HepG2 (cell line): ENCODE measurements around the gene ASB5. TPM values are rescaled to one million over a fixed set of nuclear protein-coding genes. Genes with fewer than 3 reads are reported as not detected.

Source experiments
- ATAC-seq: fragments of 200-7000 bp; cut with Tn5 transposase; 3 replicates; pipeline ENCODE4 v1.9.1; 2020; ENCODE audit warnings: mild to moderate bottlenecking, moderate library complexity
- BruUV-seq: library from RNA; stranded (reverse); fragments of 400-500 nt; replicated peaks from 2 replicates; lab custom pipeline; 2021; lab: Mats Ljungman, UMichigan
- CTCF ChIA-PET: fragments of 300-600 bp; formaldehyde crosslinking; extraction: SDS; loops from one replicate; lab custom pipeline; 2021; ENCODE audit warnings: low total read pairs, inconsistent platforms, low intra/inter-chr PET ratio; lab: Yijun Ruan, JAX
- POLR2A ChIA-PET: fragments of 350-600 bp; sonication (Branson Sonifier 250); formaldehyde crosslinking; loops from one replicate; lab custom pipeline; 2020; ENCODE audit warnings: antibody characterized with exemption, inconsistent platforms; lab: Yijun Ruan, JAX
- DNase-seq: peaks from one replicate; pipeline ENCODE4 v3.0.0-alpha.2; 2015; ENCODE audit warnings: low spot score
- FAIRE-seq: peaks from 3 replicates; lab custom pipeline; 2011; peaks lifted over from hg19 to GRCh38; lab: Jason Lieb, UNC
- H2AFZ ChIP-seq: one replicate; pipeline ENCODE4 v1.6.1; 2011; ENCODE audit warnings: low read length, inconsistent platforms
- H3K27ac ChIP-seq: fragments of 300-600 bp; 3 replicates; pipeline ENCODE4 v1.8.0; 2011; ENCODE audit warnings: mixed run types, mild to moderate bottlenecking, mixed read lengths, low read length, inconsistent platforms; ENCODE audit not compliant: insufficient read depth; ENCODE audit errors: extremely low read length
- H3K27me3 ChIP-seq, 2 experiments: fragments of 200-600 bp in 1 of 2; 2 replicates in 1 of 2; 3 replicates in 1 of 2; pipeline versions ENCODE4 v1.6.0 to v1.8.0; 2011; ENCODE audit warnings: low read length in 2 of 2, mild to moderate bottlenecking in 2 of 2, moderate library complexity in 2 of 2, inconsistent platforms in 1 of 2; ENCODE audit not compliant: insufficient read depth in 2 of 2, control insufficient read depth in 1 of 2
- H3K36me3 ChIP-seq, 2 experiments: fragments of 200-600 bp in 1 of 2; replicated peaks in 1 of 2; 2 replicates in 1 of 2; 3 replicates in 1 of 2; pipeline versions ENCODE4 v1.5.1 to v1.8.0; 2011; ENCODE audit warnings: low read length in 2 of 2, inconsistent platforms in 1 of 2; ENCODE audit not compliant: insufficient read depth in 2 of 2, control insufficient read depth in 1 of 2
- H3K4me1 ChIP-seq: 2 replicates; pipeline ENCODE4 v1.5.1; 2012; ENCODE audit warnings: low read length, inconsistent platforms; ENCODE audit not compliant: insufficient read depth
- H3K4me2 ChIP-seq: 2 replicates; pipeline ENCODE4 v1.6.0; 2011; ENCODE audit warnings: low read depth, low read length, inconsistent platforms
- H3K4me3 ChIP-seq, 3 experiments: fragments of 200-600 bp in 1 of 3; sonication (generic), shearing (Covaris generic) in 1 of 3; replicated peaks in 1 of 3; 2 replicates each; pipeline ENCODE4 v1.5.1; 2011 to 2016; ENCODE audit warnings: low read length in 3 of 3, inconsistent platforms in 2 of 3, low read depth in 2 of 3, mild to moderate bottlenecking in 2 of 3, control low read depth in 1 of 3, mixed read lengths in 1 of 3; ENCODE audit not compliant: insufficient read depth in 1 of 3
- H3K79me2 ChIP-seq: one replicate; pipeline ENCODE4 v1.6.1; 2011; ENCODE audit warnings: low read length, inconsistent platforms; ENCODE audit not compliant: insufficient read depth
- H3K9ac ChIP-seq: 2 replicates; pipeline ENCODE4 v1.6.0; 2011; ENCODE audit warnings: mild to moderate bottlenecking, low read depth, low read length, inconsistent platforms; ENCODE audit not compliant: insufficient read depth
- H3K9me3 ChIP-seq: 2 replicates; pipeline ENCODE4 v1.5.1; 2012; ENCODE audit warnings: mild to moderate bottlenecking, low read length
- H4K20me1 ChIP-seq: 2 replicates; pipeline ENCODE4 v1.6.0; 2011; ENCODE audit warnings: inconsistent platforms, mild to moderate bottlenecking, low read length, moderate library complexity; ENCODE audit not compliant: insufficient read depth
- FOXO1 ChIP-seq: sonication (generic); formaldehyde crosslinking; IDR thresholded peaks from 2 replicates; pipeline ENCODE4 v1.4.0; 2020; ENCODE audit warnings: missing genetic modification reagents
- GTF2F1 ChIP-seq: fragments of 150-350 bp; IDR thresholded peaks from 2 replicates; pipeline ENCODE4 v1.6.1; 2014; ENCODE audit warnings: low read length
- HMG20A ChIP-seq: IDR thresholded peaks from 2 replicates; pipeline ENCODE4 v1.6.1; 2016; ENCODE audit warnings: borderline replicate concordance
- JDP2 ChIP-seq: sonication (generic); formaldehyde crosslinking; IDR thresholded peaks from 2 replicates; pipeline ENCODE4 v1.8.1; 2022; ENCODE audit warnings: missing genetic modification reagents, borderline replicate concordance
- NCOA2 ChIP-seq: sonication (generic); formaldehyde crosslinking; IDR thresholded peaks from 2 replicates; pipeline ENCODE4 v1.8.0; 2022; ENCODE audit warnings: inconsistent platforms
- ONECUT2 ChIP-seq: sonication (generic); formaldehyde crosslinking; IDR thresholded peaks from 2 replicates; pipeline ENCODE4 v1.4.0; 2020; ENCODE audit warnings: missing genetic modification reagents
- SRY ChIP-seq: sonication (generic); formaldehyde crosslinking; IDR thresholded peaks from 2 replicates; pipeline ENCODE4 v1.8.0; 2022; ENCODE audit warnings: mild to moderate bottlenecking, missing genetic modification reagents
- TBP ChIP-seq: sonication (generic); formaldehyde crosslinking; IDR thresholded peaks from 2 replicates; pipeline ENCODE4 v1.5.0; 2020; ENCODE audit warnings: missing genetic modification reagents
- ZNF891 ChIP-seq: sonication (generic); formaldehyde crosslinking; IDR thresholded peaks from 2 replicates; pipeline ENCODE4 v1.5.0; 2020; ENCODE audit warnings: mild to moderate bottlenecking, missing genetic modification reagents
- WGBS: methylation state at CpG from one replicate; pipeline ENCODE4 v1.1.6; 2017; ENCODE audit warnings: low lambda C conversion rate; 5-methylcytosine and 5-hydroxymethylcytosine counted together
- in situ Hi-C: cut with HindIII; loops from 2 replicates; pipeline ENCODE4 v1.10.0; 2017; ENCODE audit warnings: low pct_unique_long_range_greater_than_20kb; ENCODE audit not compliant: extremely low pct_ligation_motif_present
- intact Hi-C: fragments of 100-400 bp; cut with micrococcal nuclease; formaldehyde crosslinking; loops from one replicate; pipeline ENCODE4 v1.10.0; 2022; ENCODE audit not compliant: unreplicated experiment
- polyA plus RNA-seq, 8 experiments: library from polyadenylated mRNA; depleted of rRNA in 3 of 8; stranded (reverse) in 7 of 8; unstranded in 1 of 8; fragments of >200 nt; fragmentation: Illumina TruSeq in 4 of 8; extraction: Trizol in 4 of 8; gene quantifications; 2 replicates each; pipeline versions ENCODE4 v1.2.1 to v1.2.3, GENCODE V29; 2011 to 2016; ENCODE audit warnings: low read depth in 4 of 8, missing spikeins in 1 of 8, mixed read lengths in 1 of 8; ENCODE audit not compliant: insufficient read depth in 1 of 8
- total RNA-seq, 5 experiments: library from RNA; depleted of rRNA; stranded (reverse); fragments of >200 nt; fragmentation: Illumina TruSeq; extraction: Trizol; gene quantifications; 2 replicates each; pipeline ENCODE4 v1.2.3, GENCODE V29; 2016; ENCODE audit warnings: low read depth in 1 of 5
- TF ChIP-seq, protein P1 (sequence below): sonication (generic); formaldehyde crosslinking; IDR thresholded peaks from 2 replicates; pipeline ENCODE4 v1.4.0; 2020; ENCODE audit warnings: mild to moderate bottlenecking, missing genetic modification reagents

The ASB5 gene
- total and polyA plus RNA-seq, 2 of the 13 experiments (the other 11 are each of a cell fraction or from before 2014, with no cell fraction given) = not detected

DNA sequence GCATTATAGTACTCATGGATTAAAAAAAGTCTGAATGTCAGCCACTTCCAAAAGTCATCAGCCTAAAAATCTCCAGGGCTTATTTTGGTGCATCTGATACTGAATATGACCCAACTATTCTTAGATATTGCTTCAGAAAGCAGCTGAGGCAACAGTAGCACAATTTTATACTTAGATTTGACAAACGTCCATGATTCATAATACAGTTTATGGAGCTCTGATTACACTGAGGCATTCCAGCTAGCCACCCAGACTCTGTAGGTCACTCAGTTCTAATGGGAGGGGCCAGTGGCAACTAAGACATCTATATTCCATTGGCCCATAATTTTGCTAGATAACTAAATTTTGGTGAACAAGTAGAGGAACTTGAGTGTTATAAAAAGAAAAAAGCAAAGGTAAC, 84.0 kb downstream of the ASB5 start:
- FAIRE-seq = no peak
- no peak for TF ChIP-seq JDP2
- TF ChIP-seq ONECUT2 (CRISPR knock-in tag) = no peak
- TF ChIP-seq FOXO1 (CRISPR knock-in tag) = no peak
- TF ChIP-seq SRY (CRISPR knock-in tag) = no peak
- no peak for TF ChIP-seq HMG20A (CRISPR knock-in tag)
- no peak for TF ChIP-seq ZNF891
- no peak for TF ChIP-seq GTF2F1
- TF ChIP-seq, protein P1, sequence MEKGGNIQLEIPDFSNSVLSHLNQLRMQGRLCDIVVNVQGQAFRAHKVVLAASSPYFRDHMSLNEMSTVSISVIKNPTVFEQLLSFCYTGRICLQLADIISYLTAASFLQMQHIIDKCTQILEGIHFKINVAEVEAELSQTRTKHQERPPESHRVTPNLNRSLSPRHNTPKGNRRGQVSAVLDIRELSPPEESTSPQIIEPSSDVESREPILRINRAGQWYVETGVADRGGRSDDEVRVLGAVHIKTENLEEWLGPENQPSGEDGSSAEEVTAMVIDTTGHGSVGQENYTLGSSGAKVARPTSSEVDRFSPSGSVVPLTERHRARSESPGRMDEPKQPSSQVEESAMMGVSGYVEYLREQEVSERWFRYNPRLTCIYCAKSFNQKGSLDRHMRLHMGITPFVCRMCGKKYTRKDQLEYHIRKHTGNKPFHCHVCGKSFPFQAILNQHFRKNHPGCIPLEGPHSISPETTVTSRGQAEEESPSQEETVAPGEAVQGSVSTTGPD (CRISPR knock-in tag) = no peak
- no peak for TF ChIP-seq TBP (CRISPR knock-in tag)
- no peak for TF ChIP-seq NCOA2
- H3K9me3 ChIP-seq = no peaks in the 10 kb centered on the region
- H3K4me2 ChIP-seq = no peak overlapping the region
- H3K27ac ChIP-seq = no peak overlapping the region
- no peaks in the 10 kb centered on the region for H3K4me1 ChIP-seq
- POLR2A ChIA-PET = no interaction called here
- in situ Hi-C loops (no loop called here), intact Hi-C loops (no loop called here)
- no peak for ATAC-seq
- 0% methylated on average over 1 of the region's 1 CpG for WGBS
- H3K4me3 ChIP-seq = no peak overlapping the region
- CTCF ChIA-PET = no interaction called here
- no peak overlapping the region for H3K9ac ChIP-seq
- BruUV-seq = no TSS peak
- H4K20me1 ChIP-seq = no peaks in the 10 kb centered on the region
- 0 out of 5 replicates have a peak, but pooled peaks cover 0 to 2% of the 10 kb centered on the region in 2 experiments for H3K27me3 ChIP-seq
- no peak overlapping the region for H2AFZ ChIP-seq
- no peaks in the 10 kb centered on the region for H3K79me2 ChIP-seq
- DNase-seq = no peak
- H3K36me3 ChIP-seq = no peaks in the 10 kb centered on the region

Other genes with a start within 250 kb of the ASB5 start
- gene WDR17, start 203.4 kb downstream of the ASB5 start, total RNA-seq (2016; rRNA removed; fragmentation: Illumina TruSeq; extraction: Trizol) = not detected in 2 replicates
- not detected in 2 replicates for gene WDR17, start 203.4 kb downstream of the ASB5 start, polyA plus RNA-seq (2011; rRNA removed)
- gene SPATA4, start 73.6 kb downstream of the ASB5 start, total RNA-seq (2016; rRNA removed; fragmentation: Illumina TruSeq; extraction: Trizol) = not detected in 2 replicates
- not detected in 2 replicates for gene SPATA4, start 73.6 kb downstream of the ASB5 start, polyA plus RNA-seq (2011; rRNA removed)
- gene SPCS3, start 50.7 kb upstream of the ASB5 start, total RNA-seq (2016; rRNA removed; fragmentation: Illumina TruSeq; extraction: Trizol) = 47.2 and 57.0 TPM in 2 replicates
- 23.5 and 26.3 TPM in 2 replicates for gene SPCS3, start 50.7 kb upstream of the ASB5 start, polyA plus RNA-seq (2011; rRNA removed)